Stimulated activated CD4-positive, alpha-beta T cell treated with anti-CD3 and anti-CD28 coated beads, TNF-alpha, amount 100 ng/mL, for 48 hours (primary cell): ENCODE results near the gene EML1.

ENCODE experiments used
- DNase-seq, 3 donors: peaks; one replicate each; pipeline ENCODE4 v3.0.0-alpha.2; 2020; ENCODE audit warnings: low read depth in 3 of 3

Gene EML1

DNA sequence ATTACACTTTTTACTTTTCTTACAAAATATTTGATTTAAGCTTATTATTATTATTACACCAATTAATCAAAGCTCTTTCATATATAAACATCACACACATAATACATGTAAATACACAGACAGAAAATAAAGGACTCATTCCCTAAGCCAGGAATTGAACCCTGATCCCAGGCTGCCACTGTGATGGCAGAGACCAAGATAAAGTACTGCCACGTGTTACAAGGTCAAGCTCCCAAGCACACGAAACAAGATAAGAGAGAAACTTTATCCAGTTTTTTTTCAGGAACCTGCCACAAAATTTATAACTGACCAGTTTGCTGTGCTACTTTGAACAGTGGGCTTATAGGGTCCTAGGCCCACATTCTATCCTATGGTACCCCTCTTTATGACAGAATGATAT is 111.3 kb downstream of the EML1 start:
- DNase-seq: no peak

DNA sequence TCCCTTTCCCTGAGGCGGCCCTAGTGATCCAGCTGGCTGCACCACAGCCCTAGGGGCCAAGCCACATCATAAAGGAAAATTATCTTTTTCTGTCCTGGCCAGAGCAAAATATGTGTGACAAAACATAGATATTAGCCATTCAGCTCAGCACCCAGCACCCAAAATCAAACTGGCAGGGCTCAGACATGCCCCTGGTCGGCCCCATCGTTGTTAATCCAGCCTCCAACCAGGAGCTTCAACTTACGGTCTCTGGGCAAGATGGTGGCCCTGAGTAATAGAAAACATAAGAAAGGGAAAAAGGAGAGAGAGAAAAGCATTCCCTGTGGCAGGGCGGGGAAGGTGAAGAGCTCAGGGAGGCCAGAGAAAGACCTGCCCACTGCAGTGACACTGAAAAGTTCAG is 111.9 kb downstream of the EML1 start:
- no peak for DNase-seq

DNA sequence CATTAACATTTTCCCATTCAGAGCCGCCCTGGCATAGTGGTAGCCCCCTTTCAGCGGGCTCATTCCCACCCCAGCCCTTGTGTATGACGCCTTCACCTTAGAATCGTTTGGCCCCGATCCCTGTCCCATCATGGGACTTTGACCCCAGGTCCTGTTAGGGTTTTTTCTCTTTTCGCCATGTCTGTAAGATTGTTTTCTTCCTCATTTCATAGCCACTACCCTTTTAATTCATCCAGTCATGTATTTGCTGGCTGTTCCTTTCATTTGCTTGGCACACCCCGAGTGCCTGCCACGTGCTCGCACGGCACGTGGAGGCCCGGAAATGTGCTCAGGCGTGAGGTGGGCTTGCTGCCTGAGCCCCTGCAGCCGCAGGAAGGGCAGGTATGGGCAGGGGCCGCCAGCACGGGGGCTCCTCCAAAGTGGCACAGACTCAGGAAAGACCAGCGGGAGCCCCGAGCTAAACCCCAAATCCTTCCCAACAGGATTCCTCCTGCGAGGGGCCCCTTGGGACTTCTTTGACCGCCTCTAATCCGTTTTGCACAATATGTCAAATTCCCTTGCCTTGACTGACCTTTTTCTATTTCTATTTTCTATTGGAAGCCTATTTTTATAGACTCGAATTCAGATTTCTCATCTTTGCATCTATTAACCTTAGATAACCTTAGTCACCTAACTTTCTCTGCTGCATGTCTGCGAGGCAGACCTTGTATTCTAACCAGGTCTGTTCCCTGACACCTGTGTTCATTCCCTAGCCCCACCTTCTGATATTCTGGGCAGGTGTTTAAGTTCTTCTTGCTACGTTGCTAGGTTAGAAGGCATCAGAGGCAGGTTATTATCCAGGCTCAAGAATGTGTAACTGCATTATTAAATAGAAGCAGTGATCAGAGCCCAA is 114.8 kb downstream of the EML1 start:
- DNase-seq: no peak

DNA sequence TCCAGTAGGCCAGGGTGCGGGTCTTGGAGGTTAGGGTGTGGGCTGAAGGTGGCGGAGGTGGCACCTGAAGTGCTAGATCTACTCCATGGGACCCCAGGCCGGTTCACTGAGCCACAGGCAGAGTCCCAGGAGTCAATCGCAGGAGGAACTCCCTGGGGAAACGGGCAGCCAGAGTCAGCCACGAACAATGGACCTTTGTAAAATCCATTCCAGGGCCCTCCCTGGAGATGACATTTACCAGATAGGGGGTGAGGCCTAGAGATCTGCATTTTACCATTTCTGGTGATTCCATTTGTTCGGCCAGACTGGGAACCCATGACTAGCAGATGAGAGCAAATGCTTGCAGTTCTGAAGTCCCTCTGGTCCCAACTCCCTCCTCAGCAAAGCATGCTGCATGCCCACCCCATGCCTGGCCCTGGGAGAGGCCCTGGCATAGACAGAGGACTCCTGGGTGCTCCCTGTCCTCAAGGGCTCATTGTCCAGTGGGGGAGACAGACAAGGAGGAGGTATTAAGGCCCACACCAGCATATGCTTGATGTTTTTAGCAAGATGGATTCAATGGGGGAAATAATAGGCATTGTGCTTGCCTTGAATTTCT is 115.5 kb downstream of the EML1 start:
- DNase-seq: no peak

DNA sequence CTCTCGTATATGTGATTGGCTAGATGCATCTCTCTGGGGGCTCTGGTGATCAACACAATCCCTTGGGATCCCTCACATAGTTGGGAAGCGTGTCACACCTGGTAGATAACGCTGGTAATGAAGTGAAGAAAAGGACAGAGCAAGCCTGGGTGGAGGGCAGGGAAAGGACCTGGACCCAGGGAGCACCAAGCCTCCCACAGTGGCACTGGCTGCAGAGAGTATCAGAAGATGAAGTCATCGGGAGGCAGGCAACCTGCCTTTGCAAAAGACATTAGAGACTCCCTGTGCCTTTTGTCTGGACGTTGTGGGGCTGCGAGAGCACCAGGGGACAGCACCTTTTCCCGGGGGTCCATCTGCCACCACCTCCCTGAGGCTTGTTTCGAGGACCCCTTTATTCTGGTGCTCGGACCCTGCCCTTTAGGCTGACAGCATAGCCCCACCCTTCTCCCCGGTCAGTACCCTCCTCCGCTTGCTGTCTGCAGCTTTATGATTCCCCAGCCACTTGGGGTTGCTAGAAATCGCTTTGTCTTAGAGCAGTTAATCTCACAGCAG is 116.4 kb downstream of the EML1 start:
- DNase-seq: no peak

DNA sequence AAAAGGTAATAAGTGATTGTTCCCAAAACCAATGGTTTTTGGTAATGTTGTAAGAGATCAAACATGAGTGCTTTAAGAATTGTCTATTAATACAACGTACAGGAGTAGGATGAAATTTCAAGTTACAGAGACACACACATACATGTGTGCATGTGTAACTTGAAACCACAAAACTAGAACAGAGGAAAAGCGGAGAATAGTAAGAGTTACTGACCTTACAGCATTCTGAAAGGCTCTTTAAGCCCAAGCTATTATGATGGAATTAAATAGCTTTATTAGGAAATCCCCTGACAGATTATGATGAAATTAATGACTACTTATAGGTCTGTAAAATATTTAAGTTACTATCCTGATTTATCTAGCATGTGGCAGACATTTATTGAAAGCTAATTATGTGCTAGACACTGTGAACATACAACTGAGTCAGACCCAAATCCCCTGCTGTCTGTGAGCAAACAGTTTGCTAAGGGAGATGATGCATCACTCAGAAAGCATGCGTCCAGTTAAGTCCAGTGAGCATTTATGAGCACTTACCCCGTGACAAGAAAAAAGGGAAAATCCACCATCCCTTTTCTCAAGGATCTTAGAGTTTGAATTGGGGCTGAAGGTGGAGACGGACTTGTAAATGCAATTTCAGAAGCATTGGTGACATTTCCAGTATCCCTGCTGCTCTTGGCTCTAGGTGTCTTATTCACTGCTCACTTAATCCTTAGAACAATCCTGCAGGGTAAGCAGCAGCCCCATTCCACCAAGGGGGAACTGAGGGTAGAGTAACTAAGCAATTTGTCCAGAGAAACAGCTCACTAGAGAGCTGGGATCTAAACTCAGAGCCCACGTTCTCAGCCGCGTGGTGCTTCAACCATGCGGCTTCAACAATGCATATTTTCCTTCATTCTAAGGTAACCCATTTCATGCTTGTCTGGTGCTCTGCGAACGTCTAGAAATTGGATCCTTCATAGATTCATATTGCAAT is 117.4 kb downstream of the EML1 start:
- DNase-seq: no peak

DNA sequence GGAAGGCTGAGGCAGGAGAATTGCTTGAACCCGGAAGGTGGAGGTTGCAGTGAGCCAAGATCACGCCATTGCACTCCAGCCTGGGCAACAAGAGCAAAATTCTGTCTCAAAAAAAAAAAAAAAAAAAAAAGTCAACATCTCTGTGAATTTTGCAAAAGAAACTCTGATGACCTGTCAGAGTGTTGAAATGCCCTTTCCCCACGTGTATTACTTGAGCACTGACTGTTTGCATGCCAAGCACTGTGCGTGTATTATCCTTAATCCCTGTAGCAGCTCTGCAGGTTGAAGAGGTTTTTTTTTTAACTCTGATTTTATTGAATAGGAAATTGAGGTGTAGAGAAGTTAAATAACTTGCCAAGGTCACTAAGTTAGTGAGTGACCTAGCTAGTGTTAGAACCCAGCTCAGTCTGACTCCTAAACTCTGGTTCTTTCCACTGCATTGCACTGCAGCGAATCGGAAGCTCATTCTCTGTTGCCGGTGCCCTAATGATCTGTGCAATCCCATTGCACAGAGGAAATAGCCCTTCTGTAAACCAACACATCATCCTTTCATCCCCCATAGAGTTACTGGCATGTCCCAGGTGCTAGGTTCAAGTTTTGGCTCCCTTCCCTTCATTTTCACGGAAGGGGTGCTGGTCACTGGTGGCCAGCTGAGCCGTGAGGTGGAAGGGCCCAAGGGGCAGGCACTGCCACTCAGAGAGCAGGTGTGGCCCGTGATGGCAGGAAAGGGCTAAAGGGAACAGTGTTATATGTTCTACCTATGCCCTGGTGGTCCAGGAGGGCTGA is 122.3 kb downstream of the EML1 start:
- DNase-seq: no peak

DNA sequence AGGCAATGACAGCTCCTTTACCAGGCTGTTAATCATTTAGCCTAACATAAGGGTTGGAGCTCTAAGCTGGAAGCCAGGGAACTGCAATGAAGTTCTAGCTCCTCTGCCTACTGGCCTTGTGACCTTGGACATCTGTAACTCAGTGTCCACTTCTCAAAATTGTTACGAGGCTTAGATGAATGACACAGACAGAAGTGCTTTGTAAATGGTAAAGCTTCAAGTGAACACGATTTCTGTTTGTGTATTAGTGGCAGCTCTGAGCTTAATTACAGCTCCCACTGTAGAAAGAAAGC is 122.8 kb downstream of the EML1 start:
- DNase-seq: no peak

DNA sequence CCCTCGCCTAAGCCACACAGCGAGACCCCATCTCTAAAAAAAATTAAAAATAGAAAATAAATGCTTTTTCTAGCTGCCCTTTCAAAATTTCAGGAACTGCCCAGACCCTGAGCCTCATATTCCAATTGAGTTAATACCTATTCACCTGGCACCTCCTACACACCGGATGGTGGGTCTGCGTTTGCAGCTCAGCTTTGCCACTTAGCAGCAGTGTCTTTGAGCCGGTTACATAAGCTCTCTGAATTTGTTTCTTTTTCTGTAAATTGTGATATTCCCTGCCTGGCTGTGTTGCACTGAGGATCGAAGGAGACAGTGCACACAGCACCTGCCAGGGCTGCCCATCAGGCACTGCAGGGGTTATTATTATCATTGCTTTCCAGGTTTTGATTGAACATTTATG is 125.6 kb downstream of the EML1 start:
- no peak for DNase-seq

DNA sequence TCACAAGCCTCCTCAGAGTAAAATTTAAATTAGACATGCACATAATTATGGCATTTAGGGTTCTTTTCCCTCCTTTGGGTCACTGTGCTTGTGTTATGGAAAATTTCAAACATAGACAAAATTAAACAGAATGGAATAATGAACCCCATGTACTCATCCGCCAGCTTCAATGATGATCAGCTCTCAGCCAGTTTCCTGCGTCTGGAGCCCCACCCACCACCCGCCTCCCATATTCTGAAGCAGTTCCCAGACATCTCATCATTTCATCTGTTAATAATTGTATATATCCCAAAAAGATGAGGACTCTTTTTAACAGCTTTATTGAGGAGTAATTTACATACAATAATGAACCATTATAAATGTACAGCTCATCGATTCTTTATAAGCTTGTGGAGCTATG is 128.2 kb downstream of the EML1 start:
- DNase-seq: no peak

DNA sequence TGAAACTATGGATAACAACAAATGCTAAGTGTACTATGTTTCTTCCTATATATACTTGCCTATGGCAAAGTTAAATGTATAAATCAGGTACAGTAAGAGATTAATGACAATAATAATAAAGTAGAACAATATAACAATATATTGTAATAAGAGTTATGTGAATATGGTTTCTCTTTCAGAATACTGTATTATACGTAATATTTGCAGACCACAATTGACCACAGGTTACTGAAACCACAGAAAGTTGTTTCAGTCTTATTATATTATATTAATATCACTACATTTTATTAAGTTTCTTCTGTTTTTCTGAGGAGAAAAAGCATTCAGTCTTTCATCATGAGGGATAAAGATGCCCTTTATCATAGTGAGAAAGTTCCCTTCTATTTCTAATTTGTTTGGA is 131.2 kb downstream of the EML1 start:
- DNase-seq: no peak

DNA sequence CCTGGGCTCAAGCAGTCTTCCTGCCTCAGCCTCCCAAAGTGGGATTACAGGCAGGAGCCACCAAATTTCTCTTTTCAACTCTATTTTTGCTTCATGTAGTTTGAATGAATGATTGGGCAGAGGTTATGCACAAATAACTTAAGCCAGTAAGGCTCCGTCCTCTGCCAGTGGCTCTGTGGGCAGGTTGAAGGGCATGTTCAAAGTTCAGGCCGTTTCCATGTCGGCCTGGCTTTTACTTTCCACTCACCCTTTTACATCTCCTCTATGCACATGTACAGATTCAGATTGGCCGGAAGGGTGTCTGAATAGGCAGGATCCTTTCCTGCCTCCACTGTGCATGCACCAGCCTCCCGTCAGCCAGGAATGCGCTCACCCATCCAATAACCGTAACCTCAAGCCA is 132.3 kb downstream of the EML1 start:
- DNase-seq: no peak

DNA sequence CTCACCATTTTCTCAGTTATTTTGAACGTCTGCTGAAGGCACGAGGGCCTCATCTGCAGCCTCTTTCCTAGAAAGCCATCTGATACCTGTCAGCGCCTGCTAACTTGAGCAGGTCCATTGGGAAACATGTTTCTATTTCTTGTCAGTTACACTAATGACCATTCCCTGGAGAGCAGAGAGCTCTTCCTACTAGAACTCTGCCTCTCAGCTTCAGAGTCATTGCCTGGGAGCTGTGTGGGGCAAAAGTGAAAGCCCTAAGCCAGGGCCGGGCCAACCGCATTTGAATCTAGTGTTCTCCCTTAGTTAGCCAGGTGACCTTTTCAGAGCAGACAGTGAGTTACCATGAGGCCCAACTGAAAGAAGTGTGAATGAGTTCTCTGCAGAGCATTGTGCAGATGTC is 135.8 kb downstream of the EML1 start:
- no peak for DNase-seq

DNA sequence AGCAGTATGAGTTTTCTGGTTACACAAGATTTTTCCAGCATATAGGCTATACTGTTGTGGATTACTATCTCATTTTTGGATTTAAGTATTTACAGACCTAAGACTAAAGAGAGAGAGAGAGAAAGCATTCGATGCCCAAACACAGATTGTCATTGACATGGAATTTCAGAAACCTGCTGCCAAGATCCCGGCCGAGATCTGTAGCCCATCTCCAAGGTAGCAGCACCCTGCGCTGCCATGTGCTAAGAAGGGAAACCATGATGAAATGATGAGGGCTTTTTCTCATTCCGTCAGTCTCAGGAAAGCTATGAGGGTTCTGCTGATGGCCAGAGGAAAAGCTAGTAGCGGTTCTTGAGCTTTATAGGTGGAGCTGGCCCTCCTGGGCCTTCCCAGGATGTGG is 136.4 kb downstream of the EML1 start:
- no peak for DNase-seq

DNA sequence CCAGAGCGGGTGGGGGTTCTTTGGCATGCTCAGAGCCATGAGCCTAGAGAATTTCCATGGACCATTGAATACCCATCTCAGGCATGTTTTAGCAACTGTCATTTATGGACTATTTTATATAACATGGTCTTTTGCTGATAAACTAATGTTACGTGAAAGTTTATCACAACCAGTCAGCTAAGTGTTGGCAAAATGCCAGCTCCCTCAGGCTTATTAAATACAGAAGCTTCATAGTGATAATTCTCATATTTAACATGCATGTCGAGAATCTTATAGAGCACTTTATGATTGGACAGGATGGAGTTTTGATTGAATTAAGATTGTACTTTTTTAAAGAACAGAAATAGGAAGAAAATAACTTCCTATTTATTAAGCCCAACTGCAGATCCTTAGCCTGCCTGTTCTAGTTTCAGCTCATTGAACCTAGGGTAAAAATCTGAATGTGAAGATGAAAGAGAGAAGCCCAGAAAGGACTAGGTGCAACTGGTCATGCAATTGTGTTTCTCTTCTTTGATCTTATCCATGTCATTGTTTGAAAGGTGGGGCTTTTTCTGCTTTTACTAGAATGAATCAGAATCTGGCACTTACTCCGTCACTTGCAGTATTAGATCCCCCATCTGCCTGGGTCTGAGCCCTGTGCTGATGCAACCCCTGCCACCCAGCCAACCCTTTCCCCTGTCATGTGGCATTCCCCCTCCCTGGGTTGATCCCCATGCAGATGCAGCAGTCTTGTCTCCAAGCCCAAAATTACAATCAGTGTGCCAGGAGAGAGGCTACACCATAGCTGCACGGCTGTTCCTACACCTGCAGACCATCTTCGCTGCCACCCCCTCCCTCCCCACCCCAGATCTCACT is 137.4 kb downstream of the EML1 start:
- DNase-seq: peak in 1 of 3 donors; percentile 32

DNA sequence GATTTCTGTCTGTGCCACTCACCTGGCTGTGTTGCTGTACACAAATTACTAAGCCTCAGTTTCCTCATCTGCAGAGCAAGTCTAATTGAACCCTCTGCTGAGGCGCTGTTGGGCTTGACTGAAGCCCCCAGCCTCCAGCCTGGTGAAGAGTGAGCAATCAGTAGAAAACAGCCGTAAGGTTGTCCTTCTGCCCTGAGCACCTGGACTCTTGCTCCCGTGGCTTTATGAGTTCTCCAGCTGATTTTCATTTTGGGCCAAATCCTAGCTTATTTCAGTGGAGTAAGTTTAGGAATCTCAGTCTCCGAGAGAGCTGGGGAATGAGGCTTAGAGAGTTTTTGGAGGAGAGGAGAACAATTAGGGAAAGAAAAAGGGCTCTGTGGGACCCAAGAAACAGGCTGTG is 138.1 kb downstream of the EML1 start:
- DNase-seq: no peak

DNA sequence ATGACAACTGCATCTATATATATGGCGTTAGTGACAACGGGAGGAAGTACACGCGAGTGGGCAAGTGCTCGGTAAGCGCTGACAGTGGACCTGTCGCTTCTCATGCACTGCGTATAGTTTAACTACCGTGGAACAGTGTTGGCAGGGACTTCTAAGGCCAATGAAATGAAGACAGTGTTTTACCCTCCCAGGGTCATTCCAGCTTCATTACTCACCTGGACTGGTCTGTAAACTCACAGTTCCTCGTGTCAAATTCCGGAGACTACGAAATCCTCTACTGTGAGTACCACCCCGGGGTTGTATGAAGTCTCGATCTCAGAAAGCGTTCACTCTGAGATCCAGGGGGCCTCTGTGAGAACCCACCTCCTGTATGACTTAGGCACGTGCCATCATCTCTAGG is 142.8 kb downstream of the EML1 start:
- DNase-seq: no peak

DNA sequence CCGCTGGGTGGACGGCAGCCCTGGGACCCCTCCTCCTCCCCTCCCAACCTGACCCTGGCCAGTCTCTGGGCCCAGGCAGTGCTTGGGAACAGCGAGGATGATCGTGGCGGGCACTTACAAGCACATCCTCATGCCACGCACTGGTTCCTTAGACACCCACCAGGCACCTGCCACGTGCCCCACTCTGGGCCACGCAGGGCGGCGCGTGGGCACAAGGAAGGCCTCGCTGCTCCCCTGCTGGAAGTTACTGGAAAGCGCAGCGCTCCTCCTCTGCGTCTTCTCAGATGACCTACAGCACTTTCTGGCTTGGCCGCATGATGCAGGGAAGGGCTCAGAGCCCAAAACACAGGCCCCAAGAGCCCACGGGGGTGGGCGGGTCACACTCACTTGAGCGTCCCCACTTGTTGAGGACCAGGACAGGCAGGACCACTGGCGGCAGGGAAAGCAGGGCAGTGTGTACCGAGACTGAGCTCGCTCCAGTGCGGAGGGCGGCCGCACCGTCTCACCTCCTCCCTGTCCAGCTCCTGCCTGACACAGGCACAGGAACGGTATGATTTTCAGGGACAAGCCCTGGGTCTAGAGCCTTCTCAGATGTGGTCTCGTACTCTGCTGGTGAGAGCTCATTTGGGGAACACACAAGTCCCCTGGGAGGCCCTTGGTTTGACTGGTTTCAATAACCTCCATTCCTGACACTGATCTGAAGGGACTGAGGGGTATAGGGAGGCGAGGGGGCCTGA is 143.7 kb downstream of the EML1 start:
- no peak for DNase-seq

DNA sequence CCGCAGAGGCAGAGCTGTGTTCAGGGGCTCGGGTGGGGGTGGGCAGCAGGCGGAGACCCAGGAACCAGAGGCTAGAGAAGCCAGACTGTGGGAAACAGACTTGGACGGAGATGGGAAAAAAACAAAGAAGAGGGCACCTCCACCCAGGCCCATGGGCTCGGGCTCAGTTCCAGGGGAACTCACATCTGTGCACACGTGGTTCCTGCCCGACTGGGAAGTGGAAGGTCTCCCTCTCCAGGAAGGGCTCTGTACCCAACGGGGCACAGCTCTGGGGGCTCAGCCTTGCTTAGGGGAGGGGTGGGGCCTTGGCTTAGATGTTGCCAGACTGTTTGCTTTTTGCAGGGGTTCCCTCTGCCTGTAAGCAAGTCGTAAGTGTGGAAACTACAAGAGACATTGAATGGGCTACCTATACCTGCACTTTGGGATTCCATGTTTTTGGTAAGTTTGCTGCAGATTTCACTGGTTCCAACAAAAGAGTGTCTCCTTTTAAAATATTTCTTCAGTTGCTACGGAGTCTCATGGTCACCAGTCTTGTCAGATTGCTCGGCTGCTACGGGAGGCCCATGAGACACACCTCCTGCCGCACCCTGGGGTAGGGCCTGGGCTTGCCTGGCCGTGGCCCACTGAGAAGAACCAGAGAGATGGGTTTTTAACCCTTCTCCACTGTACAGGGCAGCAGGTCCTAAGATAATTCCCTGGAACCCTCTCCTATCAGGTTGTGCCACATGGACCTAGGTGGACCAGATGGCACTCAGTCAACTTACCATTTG is 144.4 kb downstream of the EML1 start:
- no peak for DNase-seq
